Prostate gland (tissue), 2 donors: Measurements from ENCODE around the gene BEND6. TPM values are rescaled to one million over a fixed set of nuclear protein-coding genes. Genes with fewer than 3 reads are reported as not detected.

Source experiments
- DNase-seq: peaks from one replicate; pipeline ENCODE4 v3.0.0-alpha.2; 2019; ENCODE audit warnings: low spot score
- H3K27ac ChIP-seq, 2 donors: fragments of 200-600 bp; sonication (generic); 2 replicates each; pipeline ENCODE4 v1.5.1; 2017 to 2019
- H3K27me3 ChIP-seq: fragments of 200-600 bp; sonication (generic); replicated peaks from 2 replicates; pipeline ENCODE4 v1.5.1; 2019; ENCODE audit not compliant: insufficient read depth
- H3K36me3 ChIP-seq, 2 donors: fragments of 200-600 bp; sonication (generic); 1 replicate in 1 of 2; 2 replicates in 1 of 2; pipeline versions ENCODE4 v1.5.1 to v1.8.1; 2017 to 2019
- H3K4me1 ChIP-seq: fragments of 200-600 bp; sonication (generic); replicated peaks from 2 replicates; pipeline ENCODE4 v1.5.1; 2019
- H3K4me3 ChIP-seq, 2 donors: fragments of 200-600 bp; sonication (generic); 2 replicates each; pipeline ENCODE4 v1.5.1; 2017 to 2019
- H3K9me3 ChIP-seq: fragments of 200-600 bp; sonication (generic); 2 replicates; pipeline ENCODE4 v1.5.1; 2017
- POLR2A ChIP-seq: fragments of 450-650 bp; IDR thresholded peaks from one replicate; pipeline ENCODE4 v1.6.1; 2016; ENCODE audit warnings: antibody characterized with exemption, mild to moderate bottlenecking
- POLR2AphosphoS5 ChIP-seq: sonication (generic); formaldehyde crosslinking; IDR thresholded peaks from one replicate; pipeline ENCODE4 v1.6.1; 2017; ENCODE audit warnings: antibody characterized with exemption
- WGBS: methylation state at CpG from one replicate; pipeline ENCODE4 v1.1.5; 2018; 5-methylcytosine and 5-hydroxymethylcytosine counted together
- intact Hi-C: fragments of 100-400 bp; cut with DNase I; formaldehyde crosslinking; loops from one replicate; pipeline ENCODE4 v1.14.2; 2022
- total RNA-seq, 2 donors: library from RNA; depleted of rRNA; stranded (reverse); fragments of >200 nt; gene quantifications; one replicate each; pipeline ENCODE4 v1.1.0, GENCODE V29; 2016
- TF ChIP-seq, protein P1 (sequence below), 4 experiments: fragments of 200-600 bp in 2 of 4; fragments of 450-650 bp in 2 of 4; sonication (generic) in 2 of 4; IDR thresholded peaks; 1 replicate in 3 of 4; 2 replicates in 1 of 4; pipeline ENCODE4 v1.5.1; 2016 to 2019; ENCODE audit warnings: antibody characterized with exemption in 4 of 4, mild to moderate bottlenecking in 2 of 4, moderate library complexity in 2 of 4

Gene BEND6
- total RNA-seq, 2 donors from 2014 or later: 0.32 to 3.2 TPM

DNA sequence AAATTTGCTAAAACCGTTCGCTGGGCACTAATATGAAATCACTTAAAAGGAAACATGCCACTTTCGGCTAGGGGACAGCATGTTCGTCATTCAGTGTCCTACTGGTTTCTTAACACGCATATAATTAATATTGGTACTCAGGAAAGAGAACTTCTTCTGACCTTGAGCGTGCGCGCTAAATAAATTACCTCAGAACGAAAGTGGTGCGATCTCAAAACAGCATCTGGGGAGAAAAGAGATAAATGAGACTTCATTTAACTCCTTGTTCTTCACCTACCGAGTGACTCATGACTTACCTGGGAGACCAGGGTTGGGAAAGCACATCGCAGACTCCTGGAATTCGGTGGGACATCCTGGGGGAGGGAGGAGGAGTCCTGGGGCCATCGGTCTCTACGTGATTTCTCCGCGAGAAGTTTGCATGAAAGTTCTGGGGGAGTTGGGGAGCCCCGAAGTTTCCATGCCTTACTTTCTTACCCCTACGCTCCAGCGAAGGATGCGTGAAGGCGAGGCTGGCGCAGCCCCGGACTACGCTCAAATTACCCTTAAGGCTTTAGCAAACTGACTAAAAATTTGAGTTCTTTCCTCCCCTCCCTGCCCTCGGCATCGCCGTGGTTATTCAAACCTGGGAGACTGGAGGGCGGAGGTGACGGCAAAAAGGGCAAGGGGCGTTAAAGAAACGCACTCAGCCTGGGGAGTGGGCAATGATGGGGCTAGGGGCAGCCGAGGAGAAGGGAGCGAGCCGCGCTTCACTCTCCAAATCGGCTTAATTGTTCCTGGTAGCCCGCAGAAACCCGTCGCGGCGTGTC lies 1.1 kb upstream of the BEND6 start:
- WGBS: 7% methylated on average over 42 of the region's 42 CpGs
- Histone ChIP-seq H3K27ac (peak overlapping the region in 1 of 2 donors; percentile 50), H3K27me3 (no peaks in the 10 kb centered on the region), H3K4me1 (no peaks in the 10 kb centered on the region), H3K36me3 (no peaks in the 10 kb centered on the region), H3K4me3 (peak overlapping the region; percentile 50 to 57), H3K9me3 (no peaks in the 10 kb centered on the region)
- intact Hi-C loops: loop anchor here (5.0 to 10.0 kb wide), 2 partner anchors 46 to 221 kb away; partner anchors contain the start of gene BAG2
- TF ChIP-seq POLR2AphosphoS5 (no peak), POLR2A (no peak)
- TF ChIP-seq, protein P1, sequence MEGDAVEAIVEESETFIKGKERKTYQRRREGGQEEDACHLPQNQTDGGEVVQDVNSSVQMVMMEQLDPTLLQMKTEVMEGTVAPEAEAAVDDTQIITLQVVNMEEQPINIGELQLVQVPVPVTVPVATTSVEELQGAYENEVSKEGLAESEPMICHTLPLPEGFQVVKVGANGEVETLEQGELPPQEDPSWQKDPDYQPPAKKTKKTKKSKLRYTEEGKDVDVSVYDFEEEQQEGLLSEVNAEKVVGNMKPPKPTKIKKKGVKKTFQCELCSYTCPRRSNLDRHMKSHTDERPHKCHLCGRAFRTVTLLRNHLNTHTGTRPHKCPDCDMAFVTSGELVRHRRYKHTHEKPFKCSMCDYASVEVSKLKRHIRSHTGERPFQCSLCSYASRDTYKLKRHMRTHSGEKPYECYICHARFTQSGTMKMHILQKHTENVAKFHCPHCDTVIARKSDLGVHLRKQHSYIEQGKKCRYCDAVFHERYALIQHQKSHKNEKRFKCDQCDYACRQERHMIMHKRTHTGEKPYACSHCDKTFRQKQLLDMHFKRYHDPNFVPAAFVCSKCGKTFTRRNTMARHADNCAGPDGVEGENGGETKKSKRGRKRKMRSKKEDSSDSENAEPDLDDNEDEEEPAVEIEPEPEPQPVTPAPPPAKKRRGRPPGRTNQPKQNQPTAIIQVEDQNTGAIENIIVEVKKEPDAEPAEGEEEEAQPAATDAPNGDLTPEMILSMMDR (IDR thresholded peaks at IDR 0.05): no peak
- DNase-seq: no peak

DNA sequence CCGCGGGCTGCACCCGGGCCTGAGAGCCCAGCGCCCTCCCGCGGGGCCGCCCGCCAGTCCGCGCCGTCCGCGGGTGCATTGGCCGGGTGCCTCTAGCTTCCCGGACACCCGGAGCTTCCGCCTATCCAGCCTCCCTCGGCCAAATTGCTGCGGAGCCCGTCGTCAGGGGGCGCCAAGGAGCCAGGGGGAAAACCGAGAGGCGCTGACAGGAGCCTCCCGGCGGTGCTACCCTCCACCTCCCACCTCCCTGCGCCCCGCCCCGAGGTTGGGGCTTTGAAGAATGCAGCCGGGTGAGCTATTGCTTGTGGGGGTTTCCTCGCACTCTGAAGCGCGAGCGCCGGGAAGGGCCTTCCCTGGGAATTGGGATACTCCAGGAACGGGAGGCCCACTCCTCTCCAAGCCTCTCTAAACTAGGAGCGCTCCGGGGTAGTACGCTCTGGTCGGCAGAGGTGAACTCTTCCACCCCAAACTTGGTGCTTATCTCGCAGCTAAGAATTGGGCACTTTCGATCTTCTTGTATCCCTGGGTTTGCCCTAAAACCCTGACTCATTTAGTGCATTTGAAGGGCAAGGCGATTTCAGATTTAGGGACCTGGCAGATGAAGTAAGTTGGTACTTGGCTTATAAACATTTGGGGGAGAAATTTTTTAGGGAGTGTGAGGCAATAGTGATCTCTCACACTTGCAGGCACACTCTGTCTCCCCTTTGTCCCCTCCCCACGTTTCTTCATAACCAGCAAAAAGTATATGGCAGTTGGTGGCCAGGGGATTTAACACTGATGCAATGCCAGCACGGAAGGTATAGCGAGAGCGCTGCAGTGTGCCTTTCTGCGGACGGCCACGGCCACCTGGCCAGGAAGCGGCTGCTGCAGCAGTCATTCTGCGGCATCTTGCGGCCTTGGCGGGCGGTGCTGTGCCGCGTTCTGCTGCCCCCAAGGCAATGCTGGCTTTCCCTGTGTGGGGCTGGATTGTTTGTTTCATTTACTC lies 556 bp downstream of the BEND6 start:
- Histone ChIP-seq H3K27me3 (no peaks in the 10 kb centered on the region), H3K9me3 (no peaks in the 10 kb centered on the region), H3K27ac (peak overlapping the region in 1 of 2 donors; percentile 50), H3K4me1 (no peaks in the 10 kb centered on the region), H3K36me3 (no peaks in the 10 kb centered on the region), H3K4me3 (peak overlapping the region; percentile 50 to 57)
- TF ChIP-seq, protein P1 (IDR thresholded peaks at IDR 0.05): peak; percentile 26 to 67 (median 64)
- no peak for TF ChIP-seq POLR2A
- intact Hi-C loops: loop anchor here (5.0 to 10.0 kb wide), 2 partner anchors 219 to 362 kb away; partner anchors contain the start of genes BAG2 and PRIM2
- WGBS: 2% methylated on average over 56 of the region's 57 CpGs
- DNase-seq: peak; percentile 69

DNA sequence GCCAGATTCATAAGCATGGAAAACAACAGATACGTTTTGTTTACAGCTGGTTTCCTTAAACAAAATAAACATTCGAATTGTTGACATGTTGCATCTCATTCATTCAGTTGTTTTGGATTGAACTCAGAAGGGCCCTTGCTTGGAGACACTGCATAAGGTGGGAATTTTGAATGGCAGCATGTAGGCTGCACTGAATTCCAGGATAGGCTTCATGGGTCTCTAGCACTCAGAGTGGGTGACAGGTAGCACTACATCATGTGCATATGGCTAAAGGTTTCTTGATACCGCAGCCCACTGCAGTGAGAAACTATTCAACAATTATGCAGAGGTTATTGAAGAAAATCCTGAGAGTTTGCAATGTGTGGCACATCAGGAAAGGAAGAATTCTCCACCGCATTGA lies 1.6 kb downstream of the BEND6 start:
- no peak for DNase-seq
- no peaks in the 10 kb centered on the region for H3K4me1 ChIP-seq
- H3K4me3 ChIP-seq: no peak overlapping the region
- 77% methylated on average over 4 of the region's 4 CpGs for WGBS
- no peaks in the 10 kb centered on the region for H3K27me3 ChIP-seq
- H3K36me3 ChIP-seq: no peaks in the 10 kb centered on the region
- intact Hi-C loops: loop anchor here (5.0 to 10.0 kb wide), 2 partner anchors 218 to 361 kb away; partner anchors contain the start of genes BAG2 and PRIM2
- TF ChIP-seq POLR2A (no peak), POLR2AphosphoS5 (no peak)
- TF ChIP-seq, protein P1 (IDR thresholded peaks at IDR 0.05): no peak
- no peak overlapping the region for H3K27ac ChIP-seq
- H3K9me3 ChIP-seq: no peaks in the 10 kb centered on the region

DNA sequence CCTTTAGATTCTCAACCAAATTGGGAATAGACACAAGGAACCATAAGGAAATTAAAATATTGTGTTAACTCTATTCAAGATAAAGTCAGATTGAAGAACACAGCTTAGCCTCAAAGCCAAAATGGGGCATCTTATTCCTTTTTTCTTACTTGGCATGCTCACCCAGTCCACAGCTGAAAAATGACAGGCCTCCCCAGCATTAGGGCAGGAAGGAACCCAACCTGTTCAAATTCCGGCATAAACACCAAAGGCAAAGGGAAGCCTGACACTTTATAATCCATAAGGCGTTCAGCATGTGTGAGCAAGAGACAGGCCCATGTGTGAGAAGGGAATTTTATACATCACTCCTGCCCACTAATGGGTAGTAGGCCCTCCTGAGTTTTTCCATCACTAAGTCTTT lies 2.9 kb downstream of the BEND6 start:
- DNase-seq: no peak
- Histone ChIP-seq H3K27me3 (no peaks in the 10 kb centered on the region), H3K4me1 (no peaks in the 10 kb centered on the region), H3K36me3 (no peaks in the 10 kb centered on the region), H3K9me3 (no peaks in the 10 kb centered on the region), H3K4me3 (no peak overlapping the region), H3K27ac (no peak overlapping the region)
- WGBS: 93% methylated on average over 2 of the region's 2 CpGs
- TF ChIP-seq POLR2AphosphoS5: no peak
- TF ChIP-seq, protein P1 (IDR thresholded peaks at IDR 0.05): no peak
- no peak for TF ChIP-seq POLR2A
- intact Hi-C loops: loop anchor here (5.0 to 10.0 kb wide), 2 partner anchors 217 to 359 kb away; partner anchors contain the start of genes BAG2 and PRIM2
